Keratinocyte (primary cell): ENCODE data around the gene SCEL. TPM values are rescaled to one million over a fixed set of nuclear protein-coding genes. Genes with fewer than 3 reads are reported as not detected.

Experiments used
- DNase-seq: peaks from one replicate; pipeline ENCODE4 v3.0.0-alpha.2; 2011; ENCODE audit warnings: low read depth, missing footprints, low spot score
- FAIRE-seq: peaks from 2 replicates; lab custom pipeline; 2011; peaks lifted over from hg19 to GRCh38; lab: Jason Lieb, UNC
- H2AFZ ChIP-seq: 2 replicates; pipeline ENCODE4 v1.6.0; 2012; ENCODE audit warnings: low read length, control low read depth, inconsistent platforms; ENCODE audit not compliant: control insufficient read depth
- H3K27ac ChIP-seq: 2 replicates; pipeline ENCODE4 v1.5.1; 2011; ENCODE audit warnings: low read length; ENCODE audit not compliant: control insufficient read depth, insufficient read depth
- H3K27me3 ChIP-seq: 3 replicates; pipeline ENCODE4 v1.6.0; 2011; ENCODE audit warnings: low read length; ENCODE audit not compliant: control insufficient read depth, insufficient read depth; ENCODE audit errors: extremely low read depth
- H3K36me3 ChIP-seq, 2 experiments: 2 replicates in 1 of 2; 3 replicates in 1 of 2; pipeline ENCODE4 v1.5.1; 2011; ENCODE audit warnings: low read length in 2 of 2, mild to moderate bottlenecking in 1 of 2; ENCODE audit not compliant: control insufficient read depth in 2 of 2, insufficient read depth in 2 of 2; ENCODE audit errors: extremely low read depth in 1 of 2
- H3K4me1 ChIP-seq: 3 replicates; pipeline ENCODE4 v1.5.1; 2011; ENCODE audit warnings: low read length; ENCODE audit not compliant: control insufficient read depth, insufficient read depth; ENCODE audit errors: extremely low read depth
- H3K4me2 ChIP-seq: 3 replicates; pipeline ENCODE4 v1.6.0; 2011; ENCODE audit warnings: low read depth, low read length; ENCODE audit not compliant: control insufficient read depth, insufficient read depth; ENCODE audit errors: extremely low read depth
- H3K4me3 ChIP-seq, 3 experiments: fragments of 200-600 bp in 1 of 3; sonication (generic) in 1 of 3; 2 replicates in 2 of 3; 3 replicates in 1 of 3; pipeline ENCODE4 v1.5.1; 2011 to 2016; ENCODE audit warnings: low read length in 3 of 3, mild to moderate bottlenecking in 3 of 3, control low read depth in 2 of 3, inconsistent platforms in 1 of 3, low read depth in 1 of 3, mixed read lengths in 1 of 3, mixed run types in 1 of 3, moderate library complexity in 1 of 3; ENCODE audit not compliant: control insufficient read depth in 2 of 3, insufficient read depth in 2 of 3; ENCODE audit errors: extremely low read depth in 1 of 3
- H3K79me2 ChIP-seq: 2 replicates; pipeline ENCODE4 v1.6.0; 2012; ENCODE audit warnings: low read length; ENCODE audit not compliant: control insufficient read depth, insufficient read depth
- H3K9ac ChIP-seq: 3 replicates; pipeline ENCODE4 v1.6.0; 2011; ENCODE audit warnings: low read length; ENCODE audit not compliant: control insufficient read depth, insufficient read depth; ENCODE audit errors: extremely low read depth
- H3K9me1 ChIP-seq: 3 replicates; pipeline ENCODE4 v1.6.0; 2011; ENCODE audit warnings: low read length; ENCODE audit not compliant: control insufficient read depth, insufficient read depth; ENCODE audit errors: extremely low read depth
- H3K9me3 ChIP-seq: 2 replicates; pipeline ENCODE4 v1.5.1; 2012; ENCODE audit warnings: low read depth, low read length; ENCODE audit not compliant: control insufficient read depth
- H4K20me1 ChIP-seq: 3 replicates; pipeline ENCODE4 v1.6.0; 2011; ENCODE audit warnings: low read length; ENCODE audit not compliant: control insufficient read depth, insufficient read depth; ENCODE audit errors: extremely low read depth
- CTCF ChIP-seq, 3 experiments: IDR thresholded peaks in 1 of 3; conservative IDR thresholded peaks in 1 of 3; optimal IDR thresholded peaks in 1 of 3; 2 replicates in 2 of 3; 3 replicates in 1 of 3; pipeline versions ENCODE3 to v1.5.1; 2011; ENCODE audit warnings: low read length in 3 of 3, mild to moderate bottlenecking in 3 of 3, moderate library complexity in 2 of 3, control low read depth in 1 of 3, inconsistent platforms in 1 of 3; ENCODE audit not compliant: insufficient read depth in 2 of 3; ENCODE audit errors: extremely low read depth in 1 of 3
- EZH2 ChIP-seq: IDR thresholded peaks from one replicate; pipeline ENCODE4 v1.6.1; 2012; ENCODE audit warnings: inconsistent platforms, mild to moderate bottlenecking, low read length, moderate library complexity
- dilution Hi-C: fragments of 300-500 bp; cut with MboI; formaldehyde crosslinking; loops from one replicate; pipeline ENCODE4 v1.7.0; 2020; ENCODE audit warnings: low sequenced_read_pairs; ENCODE audit not compliant: extremely low pct_ligation_motif_present
- polyA plus RNA-seq, 5 experiments: library from polyadenylated mRNA; depleted of rRNA in 3 of 5; stranded (reverse) in 3 of 5; stranded (forward) in 1 of 5; unstranded in 1 of 5; fragments of >200 nt; gene quantifications; 1 replicate in 1 of 5; 2 replicates in 3 of 5; 3 replicates in 1 of 5; pipeline versions ENCODE4 v1.2.1 to v1.2.3, GENCODE V29; 2011 to 2012; ENCODE audit warnings: missing spikeins in 2 of 5, low read depth in 1 of 5, low replicate concordance in 1 of 5

SCEL gene
- polyA plus RNA-seq, 1 donor (not counting 4 experiments of a cell fraction or from before 2014, with no cell fraction given) = 30.5 TPM

GRCh38 chr13:77532983-77533382 lies 2.5 kb upstream of the SCEL start:
- DNase-seq (no peak), FAIRE-seq (no peak)
- H2AFZ ChIP-seq = no peak overlapping the region
- peaks cover 43% of the 10 kb centered on the region for H3K4me1 ChIP-seq
- TF ChIP-seq EZH2 (no peak), CTCF (optimal IDR thresholded peaks at IDR 0.05 in 1 of 3, IDR thresholded peaks at IDR 0.05 in 1 of 3, conservative IDR thresholded peaks at IDR 0.05 in 1 of 3; ENCODE audit: extremely low read depth in 1 of 3, insufficient read depth in 2 of 3, low read length in 3 of 3) (no peak)
- no peak overlapping the region for H3K4me3 ChIP-seq
- no peaks in the 10 kb centered on the region for H3K9me3 ChIP-seq
- H3K9ac ChIP-seq = no peak overlapping the region
- H3K79me2 ChIP-seq = no peaks in the 10 kb centered on the region
- no peak overlapping the region for H3K27ac ChIP-seq
- no peaks in the 10 kb centered on the region for H3K9me1 ChIP-seq
- dilution Hi-C loops = no loop called here
- H4K20me1 ChIP-seq = no peaks in the 10 kb centered on the region
- no peak overlapping the region for H3K4me2 ChIP-seq
- H3K27me3 ChIP-seq = no peaks in the 10 kb centered on the region
- H3K36me3 ChIP-seq = no peaks in the 10 kb centered on the region

GRCh38 chr13:77533875-77534788 lies 1.4 kb upstream of the SCEL start:
- H3K9ac ChIP-seq = no peak overlapping the region
- no peak for FAIRE-seq
- no peaks in the 10 kb centered on the region for H3K27me3 ChIP-seq
- no peak for DNase-seq
- H3K9me1 ChIP-seq = no peaks in the 10 kb centered on the region
- H3K79me2 ChIP-seq = no peaks in the 10 kb centered on the region
- H3K4me3 ChIP-seq = no peak overlapping the region
- no peak overlapping the region for H2AFZ ChIP-seq
- no peak for TF ChIP-seq EZH2
- TF ChIP-seq CTCF (optimal IDR thresholded peaks at IDR 0.05 in 1 of 3, IDR thresholded peaks at IDR 0.05 in 1 of 3, conservative IDR thresholded peaks at IDR 0.05 in 1 of 3; ENCODE audit: extremely low read depth in 1 of 3, insufficient read depth in 2 of 3, low read length in 3 of 3) = no peak
- peaks cover 50% of the 10 kb centered on the region for H3K4me1 ChIP-seq
- no peaks in the 10 kb centered on the region for H3K9me3 ChIP-seq
- H3K4me2 ChIP-seq = no peak overlapping the region
- H3K36me3 ChIP-seq = no peaks in the 10 kb centered on the region
- dilution Hi-C loops = no loop called here
- no peak overlapping the region for H3K27ac ChIP-seq
- no peaks in the 10 kb centered on the region for H4K20me1 ChIP-seq
